ENCODE results near the gene C3orf70.

C3orf70 gene

DNA sequence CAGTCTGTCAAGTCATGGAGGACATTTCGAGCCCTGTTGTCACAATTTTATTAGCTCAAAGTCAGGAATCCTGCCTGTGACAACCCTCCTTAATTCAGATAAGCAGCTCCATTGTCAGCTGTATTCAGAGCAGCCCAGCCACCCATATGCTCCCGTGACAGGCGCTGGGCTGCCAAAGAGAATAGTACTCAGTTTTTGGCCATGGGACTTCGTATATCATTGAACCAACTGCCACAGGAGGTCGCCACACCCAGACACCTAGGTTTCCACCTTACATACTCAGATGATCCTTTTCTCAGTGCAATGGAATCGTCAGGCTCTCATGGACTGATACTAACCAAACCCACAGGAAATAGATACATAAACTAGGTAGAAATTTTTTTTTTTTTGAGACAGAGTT is 100.2 kb downstream of the C3orf70 start:
- TF ChIP-seq, protein P1, sequence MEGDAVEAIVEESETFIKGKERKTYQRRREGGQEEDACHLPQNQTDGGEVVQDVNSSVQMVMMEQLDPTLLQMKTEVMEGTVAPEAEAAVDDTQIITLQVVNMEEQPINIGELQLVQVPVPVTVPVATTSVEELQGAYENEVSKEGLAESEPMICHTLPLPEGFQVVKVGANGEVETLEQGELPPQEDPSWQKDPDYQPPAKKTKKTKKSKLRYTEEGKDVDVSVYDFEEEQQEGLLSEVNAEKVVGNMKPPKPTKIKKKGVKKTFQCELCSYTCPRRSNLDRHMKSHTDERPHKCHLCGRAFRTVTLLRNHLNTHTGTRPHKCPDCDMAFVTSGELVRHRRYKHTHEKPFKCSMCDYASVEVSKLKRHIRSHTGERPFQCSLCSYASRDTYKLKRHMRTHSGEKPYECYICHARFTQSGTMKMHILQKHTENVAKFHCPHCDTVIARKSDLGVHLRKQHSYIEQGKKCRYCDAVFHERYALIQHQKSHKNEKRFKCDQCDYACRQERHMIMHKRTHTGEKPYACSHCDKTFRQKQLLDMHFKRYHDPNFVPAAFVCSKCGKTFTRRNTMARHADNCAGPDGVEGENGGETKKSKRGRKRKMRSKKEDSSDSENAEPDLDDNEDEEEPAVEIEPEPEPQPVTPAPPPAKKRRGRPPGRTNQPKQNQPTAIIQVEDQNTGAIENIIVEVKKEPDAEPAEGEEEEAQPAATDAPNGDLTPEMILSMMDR (IDR thresholded peaks at IDR 0.05; ENCODE audit: extremely low read depth, missing control alignments), result no peak
- DNase-seq (ENCODE audit: low spot score), result no peak

DNA sequence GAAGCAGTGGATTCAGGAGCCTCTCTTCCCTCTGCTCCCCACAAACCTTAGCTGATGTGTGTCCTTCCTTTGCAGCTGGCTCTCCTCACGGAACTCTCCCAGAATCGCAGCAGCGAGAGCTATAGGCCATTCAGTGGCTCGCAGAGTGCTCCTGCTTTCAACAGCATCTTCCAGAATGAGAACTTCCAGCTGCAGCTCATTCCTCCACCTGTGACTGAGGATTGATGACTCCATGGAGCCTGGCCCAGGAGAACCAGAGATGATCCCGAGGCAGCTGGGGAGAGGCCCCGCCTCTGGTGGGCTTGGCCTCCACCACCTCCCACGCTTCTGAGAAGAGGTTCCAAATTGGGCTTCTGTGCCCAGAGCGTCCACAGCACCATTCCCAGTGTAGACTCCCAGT is 101.1 kb downstream of the C3orf70 start:
- DNase-seq (ENCODE audit: low spot score), result no peak
- TF ChIP-seq, protein P1 (IDR thresholded peaks at IDR 0.05; ENCODE audit: extremely low read depth, missing control alignments), result no peak

DNA sequence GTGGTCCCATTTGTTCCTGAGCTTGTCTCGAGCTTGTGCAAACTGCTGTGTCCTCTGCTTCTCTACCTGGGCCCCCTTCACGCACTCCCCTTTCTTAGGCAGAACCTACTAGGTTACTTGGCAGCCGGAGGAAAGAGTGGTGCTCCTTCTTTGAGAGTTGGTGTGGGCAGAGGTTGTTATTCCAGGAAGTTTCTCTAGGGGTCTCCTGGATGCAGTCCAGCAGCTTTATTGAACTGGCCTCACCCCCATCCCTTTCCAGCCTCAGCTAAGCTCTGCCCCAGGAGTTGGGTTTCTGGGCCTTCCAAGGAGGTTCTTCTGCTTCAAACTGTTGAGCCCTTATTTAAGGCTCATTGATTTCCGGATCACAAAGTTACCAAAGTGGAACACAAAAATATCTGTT is 103.2 kb downstream of the C3orf70 start:
- TF ChIP-seq, protein P1 (IDR thresholded peaks at IDR 0.05; ENCODE audit: extremely low read depth, missing control alignments), result no peak

DNA sequence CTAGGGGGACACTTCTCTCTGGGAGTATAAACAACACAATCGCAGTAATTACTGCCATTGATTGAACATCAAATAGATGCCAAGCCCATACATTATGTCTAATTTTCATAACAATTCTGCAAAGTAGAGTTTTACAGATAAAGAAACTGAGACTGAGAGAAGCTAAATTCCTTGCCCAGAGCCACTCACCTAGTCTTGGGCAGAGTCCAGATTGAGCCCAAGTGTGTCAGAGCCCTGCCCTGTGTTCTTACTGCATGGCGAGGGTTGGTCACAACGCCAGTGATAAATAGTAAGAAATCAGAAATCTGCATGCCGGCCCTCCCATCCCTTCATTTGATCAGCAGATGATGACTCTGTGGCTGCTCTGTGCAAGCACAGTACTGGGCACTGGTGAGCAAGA is 106.3 kb downstream of the C3orf70 start:
- no peak for DNase-seq (ENCODE audit: low spot score)
- TF ChIP-seq, protein P1 (IDR thresholded peaks at IDR 0.05; ENCODE audit: extremely low read depth, missing control alignments), result no peak

More for the DNA sequence above, 103.2 kb downstream of the C3orf70 start:
- DNase-seq (ENCODE audit: low spot score), result no peak

DNA sequence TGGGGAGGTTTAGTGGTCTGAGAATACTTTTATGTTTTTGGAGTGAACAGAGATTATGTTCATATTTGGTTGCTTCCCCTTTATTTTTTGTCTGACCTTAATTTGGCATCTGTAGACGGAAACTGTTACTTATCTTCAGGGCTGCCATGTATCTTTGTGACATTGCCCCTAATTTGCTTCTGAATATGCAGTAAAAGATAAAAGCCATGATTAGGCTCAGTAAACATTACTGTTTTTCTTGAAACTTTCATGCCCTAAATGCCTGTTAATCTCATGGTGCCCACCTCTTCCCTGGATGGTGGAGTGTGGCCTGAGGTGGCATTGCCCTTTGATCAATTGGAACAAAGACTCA is 106.7 kb downstream of the C3orf70 start:
- TF ChIP-seq, protein P1 (IDR thresholded peaks at IDR 0.05; ENCODE audit: extremely low read depth, missing control alignments), result no peak
- no peak for DNase-seq (ENCODE audit: low spot score)

DNA sequence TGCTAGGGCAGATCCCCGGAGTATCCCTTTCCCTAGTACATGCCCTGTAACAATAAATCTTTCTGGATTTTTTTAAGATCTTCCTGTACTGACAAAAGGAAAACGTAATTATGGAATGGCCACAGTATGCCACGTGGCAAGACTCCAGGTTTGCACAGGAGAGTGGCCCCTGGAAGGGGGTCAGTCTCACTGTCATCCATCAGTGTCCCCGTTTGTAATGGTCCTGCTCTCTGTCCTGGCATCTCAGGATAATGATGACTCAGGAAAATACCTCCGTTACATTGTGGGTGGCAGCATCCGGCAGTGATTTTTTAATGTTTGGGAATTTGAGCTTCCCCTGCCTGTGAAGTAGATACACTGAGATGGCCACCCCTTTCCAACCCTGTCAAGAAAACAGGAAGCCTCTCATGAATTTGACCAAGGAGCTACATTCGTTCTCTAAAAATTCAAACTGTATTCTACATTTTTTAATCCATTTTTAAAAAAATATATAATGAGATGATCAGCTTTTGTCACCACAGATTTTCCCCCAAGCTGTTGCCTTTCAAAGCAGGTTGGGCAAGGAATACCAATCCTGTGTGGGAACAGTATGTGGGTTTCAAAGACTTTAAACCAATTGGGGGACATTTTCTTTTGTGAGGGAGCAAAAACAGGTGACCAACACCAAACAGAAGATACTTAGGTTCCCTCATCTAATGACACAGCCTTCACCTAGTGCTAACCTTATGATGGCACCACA is 110.4 kb downstream of the C3orf70 start:
- no peak for DNase-seq (ENCODE audit: low spot score)
- TF ChIP-seq, protein P1 (IDR thresholded peaks at IDR 0.05; ENCODE audit: extremely low read depth, missing control alignments), result no peak

DNA sequence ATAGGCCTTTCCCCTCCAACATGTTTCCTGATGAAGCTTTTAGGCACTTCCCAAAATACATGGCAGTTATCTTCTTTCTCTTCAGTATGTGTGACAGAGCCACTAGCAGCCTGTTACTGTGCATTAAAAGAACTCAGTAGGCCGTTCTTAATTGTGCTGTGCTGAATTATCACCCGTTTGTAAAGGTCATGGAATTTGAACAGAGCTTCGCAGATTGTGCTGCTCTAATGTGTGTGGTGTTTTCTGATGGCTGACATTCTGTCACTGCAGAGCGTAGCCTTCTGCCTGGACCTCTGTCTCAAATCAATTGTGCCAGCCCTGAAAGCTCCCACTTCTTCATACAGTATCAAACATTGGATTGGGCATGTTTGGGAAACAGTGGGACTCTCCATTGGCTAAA is 111.3 kb downstream of the C3orf70 start:
- TF ChIP-seq, protein P1 (IDR thresholded peaks at IDR 0.05; ENCODE audit: extremely low read depth, missing control alignments), result no peak
- DNase-seq (ENCODE audit: low spot score), result no peak
